ENCODE measurements around the gene LRP1B.

- TF ChIP-seq CTCF (IDR thresholded peaks at IDR 0.05) = no peak
- TF ChIP-seq POLR2A (IDR thresholded peaks at IDR 0.05) = no peak
Observed at GRCh38 chr2:140316345-140316744, 1814.5 kb downstream of the LRP1B start.

Data from thyroid gland (tissue), 4 donors.